Osteoblast (primary cell): ENCODE results near the gene PLEKHN1. TPM values are rescaled to one million over a fixed set of nuclear protein-coding genes. Genes with fewer than 3 reads are reported as not detected.

Source experiments
- DNase-seq: peaks from one replicate; pipeline ENCODE4 v3.0.0; 2011; ENCODE audit warnings: low spot score, mixed read lengths; ENCODE audit not compliant: insufficient read length; ENCODE audit errors: missing footprints
- H2AFZ ChIP-seq: 2 replicates; pipeline ENCODE4 v1.6.0; 2011; ENCODE audit warnings: mild to moderate bottlenecking, low read length
- H3K27ac ChIP-seq: 2 replicates; pipeline ENCODE4 v1.5.1; 2011; ENCODE audit warnings: mild to moderate bottlenecking, low read depth, low read length, moderate library complexity
- H3K27me3 ChIP-seq: 2 replicates; pipeline ENCODE4 v1.6.0; 2012; ENCODE audit warnings: mild to moderate bottlenecking, control low read depth, inconsistent platforms, low read length, moderate library complexity; ENCODE audit not compliant: insufficient read depth
- H3K36me3 ChIP-seq: 2 replicates; pipeline ENCODE4 v1.5.1; 2011; ENCODE audit warnings: mild to moderate bottlenecking, low read length, control low read depth, moderate library complexity; ENCODE audit not compliant: insufficient read depth
- H3K4me1 ChIP-seq: 2 replicates; pipeline ENCODE4 v1.5.1; 2011; ENCODE audit warnings: mild to moderate bottlenecking, low read length, control low read depth, moderate library complexity; ENCODE audit not compliant: insufficient read depth
- H3K4me2 ChIP-seq: 2 replicates; pipeline ENCODE4 v1.6.0; 2011; ENCODE audit warnings: mild to moderate bottlenecking, low read length; ENCODE audit not compliant: insufficient read depth
- H3K4me3 ChIP-seq: fragments of 200-600 bp; sonication (generic); 3 replicates; pipeline ENCODE4 v1.5.1; 2012; ENCODE audit warnings: mild to moderate bottlenecking, low read length, inconsistent platforms; ENCODE audit not compliant: insufficient read depth
- H3K79me2 ChIP-seq: 2 replicates; pipeline ENCODE4 v1.6.0; 2012; ENCODE audit warnings: mild to moderate bottlenecking, low read length, control low read depth, inconsistent platforms; ENCODE audit not compliant: insufficient read depth
- H3K9me3 ChIP-seq: 2 replicates; pipeline ENCODE4 v1.5.1; 2011; ENCODE audit warnings: low read depth, low read length, control low read depth
- H4K20me1 ChIP-seq: 2 replicates; pipeline ENCODE4 v1.6.0; 2012; ENCODE audit warnings: mild to moderate bottlenecking, low read length, control low read depth; ENCODE audit not compliant: insufficient read depth
- CTCF ChIP-seq: IDR thresholded peaks from 2 replicates; pipeline ENCODE4 v1.5.1; 2011; ENCODE audit warnings: mild to moderate bottlenecking, low read depth, low read length, moderate library complexity; ENCODE audit errors: extremely low read depth
- total RNA-seq: library from RNA; depleted of rRNA; stranded (reverse); fragments of >200 nt; gene quantifications from 2 replicates; pipeline ENCODE4 v1.2.3, GENCODE V29; 2012

The PLEKHN1 gene
- total RNA-seq, 1 donor, result 0.36 TPM

- H3K4me1 ChIP-seq, result peaks cover 12% of the 10 kb centered on the region
- DNase-seq, result no peak
- peaks cover 49% of the 10 kb centered on the region for H3K36me3 ChIP-seq
- peaks cover 31% of the 10 kb centered on the region for H3K79me2 ChIP-seq
- no peak overlapping the region for H3K4me2 ChIP-seq
- no peak overlapping the region for H3K4me3 ChIP-seq
- H3K27ac ChIP-seq, result no peak overlapping the region
- peaks cover 40% of the 10 kb centered on the region for H4K20me1 ChIP-seq
- H2AFZ ChIP-seq, result no peak overlapping the region
- TF ChIP-seq CTCF, result no peak
- H3K9me3 ChIP-seq, result no peaks in the 10 kb centered on the region
- no peaks in the 10 kb centered on the region for H3K27me3 ChIP-seq
Observed at GRCh38 chr1:956636-957035, 9.6 kb upstream of the PLEKHN1 start.

GRCh38 chr1:958823-959730, 7.2 kb upstream of the PLEKHN1 start, which contains the start of gene NOC2L:
Gene NOC2L, minus strand, starts transcription at chr1:959256. Its CDS starts 16 bp downstream, at chr1:959240.
- peak within 1 kb of the TSS; percentile 77 for H3K27ac ChIP-seq

GRCh38 chr1:959731-960362, 6.4 kb upstream of the PLEKHN1 start:
- Histone ChIP-seq H3K27me3 (no peaks in the 10 kb centered on the region), H3K4me2 (peak overlapping the region; percentile 60), H3K4me1 (peaks cover 12% of the 10 kb centered on the region), H3K36me3 (peaks cover 29% of the 10 kb centered on the region), H3K27ac (no peak overlapping the region), H4K20me1 (peaks cover 27% of the 10 kb centered on the region), H3K9me3 (no peaks in the 10 kb centered on the region), H2AFZ (peak overlapping the region; percentile 22), H3K79me2 (peaks cover 31% of the 10 kb centered on the region), H3K4me3 (peak overlapping the region; percentile 91)
- DNase-seq, result no peak
- TF ChIP-seq CTCF, result no peak

More at GRCh38 chr1:958823-959730, 7.2 kb upstream of the PLEKHN1 start, which contains the start of gene NOC2L:
- peaks cover 36% of the 10 kb centered on the region for H3K36me3 ChIP-seq
- H3K27me3 ChIP-seq, result no peaks in the 10 kb centered on the region
- peak within 1 kb of the TSS; percentile 76 for H2AFZ ChIP-seq
- H3K9me3 ChIP-seq, result no peaks in the 10 kb centered on the region
- peaks cover 33% of the 10 kb centered on the region for H4K20me1 ChIP-seq
- H3K79me2 ChIP-seq, result peaks cover 31% of the 10 kb centered on the region
- peak within 1 kb of the TSS; percentile 91 for H3K4me3 ChIP-seq
- peak; percentile 100 for DNase-seq
- H3K4me1 ChIP-seq, result peaks cover 12% of the 10 kb centered on the region
- H3K4me2 ChIP-seq, result peak within 1 kb of the TSS; percentile 99
- no peak for TF ChIP-seq CTCF
